ACC112 (cell line): ENCODE measurements around the gene TMEM98.
A peak's percentile ranks its signal among the peaks of the same experiment; 100 is the strongest.

ENCODE experiments used
- H2AFZ ChIP-seq: fragments of 200-600 bp; sonication (generic); one replicate; pipeline ENCODE4 v1.6.0; 2017; ENCODE audit warnings: antibody characterized with exemption, low read length; ENCODE audit not compliant: unreplicated experiment
- H3K27ac ChIP-seq: fragments of 200-600 bp; sonication (generic); 2 replicates; pipeline ENCODE4 v1.5.1; 2014; ENCODE audit warnings: low read depth, mild to moderate bottlenecking, antibody characterized with exemption, low read length, moderate library complexity
- H3K27me3 ChIP-seq: fragments of 200-600 bp; sonication (generic); 2 replicates; pipeline ENCODE4 v1.6.1; 2014; ENCODE audit warnings: mild to moderate bottlenecking, antibody characterized with exemption, low read length, moderate library complexity, mixed read lengths; ENCODE audit not compliant: insufficient read depth
- H3K36me3 ChIP-seq: fragments of 200-600 bp; sonication (generic); 2 replicates; pipeline ENCODE4 v1.6.1; 2016; ENCODE audit warnings: mild to moderate bottlenecking, antibody characterized with exemption, low read length, moderate library complexity, mixed read lengths; ENCODE audit not compliant: insufficient read depth
- H3K4me1 ChIP-seq: fragments of 200-600 bp; sonication (generic); one replicate; pipeline ENCODE4 v1.6.1; 2016; ENCODE audit warnings: low read length, mixed read lengths; ENCODE audit not compliant: insufficient read depth, unreplicated experiment, control insufficient read depth
- H3K4me3 ChIP-seq: fragments of 200-600 bp; sonication (generic); 2 replicates; pipeline ENCODE4 v1.5.1; 2014; ENCODE audit warnings: mild to moderate bottlenecking, low read depth, low read length
- H3K79me2 ChIP-seq: fragments of 200-600 bp; sonication (generic); one replicate; pipeline ENCODE4 v1.6.0; 2016; ENCODE audit warnings: low read length; ENCODE audit not compliant: control insufficient read depth, unreplicated experiment, insufficient read depth

The TMEM98 gene

GRCh38 chr17:32899236-32900013 is 28.5 kb upstream of the TMEM98 start:
- Histone ChIP-seq H2AFZ (no peak overlapping the region), H3K4me1 (no peaks in the 10 kb centered on the region), H3K27ac (no peak overlapping the region), H3K27me3 (peaks cover 9% of the 10 kb centered on the region), H3K36me3 (no peaks in the 10 kb centered on the region), H3K79me2 (no peaks in the 10 kb centered on the region), H3K4me3 (no peak overlapping the region)

- Histone ChIP-seq H3K4me1 (no peaks in the 10 kb centered on the region), H3K36me3 (no peaks in the 10 kb centered on the region), H3K27me3 (peaks cover 8% of the 10 kb centered on the region), H3K4me3 (no peak overlapping the region), H2AFZ (no peak overlapping the region), H3K27ac (no peak overlapping the region), H3K79me2 (no peaks in the 10 kb centered on the region)
These were observed 26.2 kb upstream of the TMEM98 start for GRCh38 chr17:32901743-32902142.

- Histone ChIP-seq H3K27ac (no peak overlapping the region), H3K4me3 (no peak overlapping the region), H2AFZ (no peak overlapping the region)
These were observed 23.9 kb upstream of the TMEM98 start for GRCh38 chr17:32903774-32904673.

GRCh38 chr17:32904891-32905290 is 23.1 kb upstream of the TMEM98 start:
- no peak overlapping the region for H2AFZ ChIP-seq

More at GRCh38 chr17:32903774-32904673, 23.9 kb upstream of the TMEM98 start:
- H3K36me3 ChIP-seq = no peaks in the 10 kb centered on the region
- no peaks in the 10 kb centered on the region for H3K4me1 ChIP-seq
- no peaks in the 10 kb centered on the region for H3K79me2 ChIP-seq
- H3K27me3 ChIP-seq = no peaks in the 10 kb centered on the region; the same call in 1 of the 2 replicates

GRCh38 chr17:32907583-32907982 is 20.4 kb upstream of the TMEM98 start:
- no peak overlapping the region for H2AFZ ChIP-seq
- H3K27ac ChIP-seq = no peak overlapping the region
- peaks cover 6% of the 10 kb centered on the region for H3K4me1 ChIP-seq

More at GRCh38 chr17:32904891-32905290, 23.1 kb upstream of the TMEM98 start:
- H3K4me1 ChIP-seq = no peaks in the 10 kb centered on the region
- H3K27ac ChIP-seq = no peak overlapping the region
- H3K27me3 ChIP-seq = no peaks in the 10 kb centered on the region; the same call in 1 of the 2 replicates
- no peak overlapping the region for H3K4me3 ChIP-seq
- H3K79me2 ChIP-seq = no peaks in the 10 kb centered on the region
- no peaks in the 10 kb centered on the region for H3K36me3 ChIP-seq

GRCh38 chr17:32909787-32910369 is 18.1 kb upstream of the TMEM98 start:
- peaks cover 6% of the 10 kb centered on the region for H3K4me1 ChIP-seq
- no peak overlapping the region for H3K27ac ChIP-seq
- no peaks in the 10 kb centered on the region for H3K27me3 ChIP-seq
- peak overlapping the region; percentile 72 for H2AFZ ChIP-seq
- H3K79me2 ChIP-seq = no peaks in the 10 kb centered on the region
- no peaks in the 10 kb centered on the region for H3K36me3 ChIP-seq
- no peak overlapping the region for H3K4me3 ChIP-seq

More at GRCh38 chr17:32907583-32907982, 20.4 kb upstream of the TMEM98 start:
- Histone ChIP-seq H3K27me3 (no peaks in the 10 kb centered on the region; the same call in 1 of the 2 replicates), H3K36me3 (no peaks in the 10 kb centered on the region), H3K4me3 (no peak overlapping the region), H3K79me2 (no peaks in the 10 kb centered on the region)

GRCh38 chr17:32910769-32911168 is 17.2 kb upstream of the TMEM98 start:
- H3K27ac ChIP-seq = no peak overlapping the region

GRCh38 chr17:32912218-32912897 is 15.6 kb upstream of the TMEM98 start:
- H3K4me1 ChIP-seq = peaks cover 6% of the 10 kb centered on the region
- H3K79me2 ChIP-seq = no peaks in the 10 kb centered on the region
- no peaks in the 10 kb centered on the region for H3K27me3 ChIP-seq
- no peak overlapping the region for H3K27ac ChIP-seq
- peak overlapping the region; percentile 40; the same call in 1 of the 2 replicates for H3K4me3 ChIP-seq
- H2AFZ ChIP-seq = peak overlapping the region; percentile 90
- H3K36me3 ChIP-seq = no peaks in the 10 kb centered on the region

More at GRCh38 chr17:32910769-32911168, 17.2 kb upstream of the TMEM98 start:
- H3K4me3 ChIP-seq = no peak overlapping the region
- H3K36me3 ChIP-seq = no peaks in the 10 kb centered on the region
- no peaks in the 10 kb centered on the region for H3K27me3 ChIP-seq
- no peak overlapping the region for H2AFZ ChIP-seq
- peaks cover 6% of the 10 kb centered on the region for H3K4me1 ChIP-seq
- H3K79me2 ChIP-seq = no peaks in the 10 kb centered on the region

- H3K36me3 ChIP-seq = no peaks in the 10 kb centered on the region
- H3K79me2 ChIP-seq = no peaks in the 10 kb centered on the region
- no peak overlapping the region for H3K27ac ChIP-seq
- no peak overlapping the region for H3K4me3 ChIP-seq
- no peaks in the 10 kb centered on the region for H3K27me3 ChIP-seq
- H2AFZ ChIP-seq = no peak overlapping the region
- H3K4me1 ChIP-seq = peaks cover 6% of the 10 kb centered on the region
These were observed 14.4 kb upstream of the TMEM98 start for GRCh38 chr17:32913593-32913992.

- no peak overlapping the region for H3K27ac ChIP-seq
- H3K27me3 ChIP-seq = no peaks in the 10 kb centered on the region
- H3K4me3 ChIP-seq = no peak overlapping the region
- H2AFZ ChIP-seq = no peak overlapping the region
- H3K36me3 ChIP-seq = no peaks in the 10 kb centered on the region
- peaks cover 6% of the 10 kb centered on the region for H3K4me1 ChIP-seq
- no peaks in the 10 kb centered on the region for H3K79me2 ChIP-seq
These were observed 13.8 kb upstream of the TMEM98 start for GRCh38 chr17:32914181-32914580.
